Mesothelial cell of epicardium (in vitro differentiated cells): ENCODE results near the gene CST8. TPM values are rescaled to one million over a fixed set of nuclear protein-coding genes. Genes with fewer than 3 reads are reported as not detected.

Experiments
- DNase-seq, 2 experiments: peaks; one replicate each; pipeline ENCODE4 v3.0.0; 2021; ENCODE audit warnings: low spot score in 2 of 2; ENCODE audit not compliant: unreplicated experiment in 2 of 2
- H3K27ac Mint-ChIP-seq: 2 replicates; pipeline ENCODE4 v1.8.0; 2021; ENCODE audit warnings: mixed read lengths
- H3K27me3 Mint-ChIP-seq: 2 replicates; pipeline ENCODE4 v1.8.0; 2021; ENCODE audit warnings: low read depth, mixed read lengths
- H3K36me3 Mint-ChIP-seq: 2 replicates; pipeline ENCODE4 v1.8.0; 2021; ENCODE audit warnings: mixed read lengths
- H3K4me1 Mint-ChIP-seq: 2 replicates; pipeline ENCODE4 v1.8.0; 2021; ENCODE audit warnings: mixed read lengths
- H3K4me3 Mint-ChIP-seq: 2 replicates; pipeline ENCODE4 v1.8.0; 2021; ENCODE audit warnings: mild to moderate bottlenecking, moderate library complexity, mixed read lengths
- H3K9me3 Mint-ChIP-seq: 2 replicates; pipeline ENCODE4 v1.8.0; 2021; ENCODE audit warnings: mixed read lengths
- total RNA-seq: library from RNA; stranded (reverse); gene quantifications from 3 replicates; pipeline ENCODE4 v1.2.1, GENCODE V29; 2021
- TF ChIP-seq, protein P1 (sequence below): fragments of 200-600 bp; sonication (generic); IDR thresholded peaks from one replicate; pipeline ENCODE4 v1.5.0; 2021; ENCODE audit warnings: antibody characterized with exemption; ENCODE audit not compliant: unreplicated experiment

Gene CST8
- total RNA-seq, 1 donor from 2014 or later = not detected

GRCh38 chr20:23477223-23477622 is 13.7 kb upstream of the CST8 start:
- Mint-ChIP-seq H3K4me3 (no peak overlapping the region), H3K27ac (no peak overlapping the region), H3K9me3 (no peaks in the 10 kb centered on the region), H3K4me1 (peaks cover 9% of the 10 kb centered on the region), H3K36me3 (no peaks in the 10 kb centered on the region), H3K27me3 (no peaks in the 10 kb centered on the region)
- no peak for DNase-seq
- TF ChIP-seq, protein P1, sequence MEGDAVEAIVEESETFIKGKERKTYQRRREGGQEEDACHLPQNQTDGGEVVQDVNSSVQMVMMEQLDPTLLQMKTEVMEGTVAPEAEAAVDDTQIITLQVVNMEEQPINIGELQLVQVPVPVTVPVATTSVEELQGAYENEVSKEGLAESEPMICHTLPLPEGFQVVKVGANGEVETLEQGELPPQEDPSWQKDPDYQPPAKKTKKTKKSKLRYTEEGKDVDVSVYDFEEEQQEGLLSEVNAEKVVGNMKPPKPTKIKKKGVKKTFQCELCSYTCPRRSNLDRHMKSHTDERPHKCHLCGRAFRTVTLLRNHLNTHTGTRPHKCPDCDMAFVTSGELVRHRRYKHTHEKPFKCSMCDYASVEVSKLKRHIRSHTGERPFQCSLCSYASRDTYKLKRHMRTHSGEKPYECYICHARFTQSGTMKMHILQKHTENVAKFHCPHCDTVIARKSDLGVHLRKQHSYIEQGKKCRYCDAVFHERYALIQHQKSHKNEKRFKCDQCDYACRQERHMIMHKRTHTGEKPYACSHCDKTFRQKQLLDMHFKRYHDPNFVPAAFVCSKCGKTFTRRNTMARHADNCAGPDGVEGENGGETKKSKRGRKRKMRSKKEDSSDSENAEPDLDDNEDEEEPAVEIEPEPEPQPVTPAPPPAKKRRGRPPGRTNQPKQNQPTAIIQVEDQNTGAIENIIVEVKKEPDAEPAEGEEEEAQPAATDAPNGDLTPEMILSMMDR = no peak

DNA sequence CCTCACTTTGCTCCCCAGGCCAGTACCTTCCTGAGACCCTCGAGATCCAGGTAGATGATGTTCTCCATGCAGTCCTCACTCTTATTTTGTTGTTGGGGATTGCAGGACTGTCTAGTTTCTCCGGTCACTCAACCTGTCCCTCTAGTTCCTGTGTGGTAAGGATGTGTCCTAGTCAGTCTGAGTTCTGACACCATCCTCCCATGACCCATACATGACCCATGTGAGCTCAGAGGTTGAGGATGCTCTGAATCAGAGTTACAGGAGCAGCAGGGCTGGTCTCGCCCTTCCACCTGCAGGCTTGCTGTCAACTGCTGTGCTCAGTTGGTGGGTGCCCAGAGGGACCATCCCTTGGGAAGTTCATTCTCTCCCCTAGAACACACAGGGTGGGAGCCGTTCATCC is 11.9 kb upstream of the CST8 start:
- H3K27me3 Mint-ChIP-seq = no peaks in the 10 kb centered on the region
- TF ChIP-seq, protein P1 = no peak
- H3K9me3 Mint-ChIP-seq = no peaks in the 10 kb centered on the region
- H3K36me3 Mint-ChIP-seq = no peaks in the 10 kb centered on the region
- H3K4me1 Mint-ChIP-seq = peaks cover 7% of the 10 kb centered on the region
- no peak overlapping the region for H3K4me3 Mint-ChIP-seq
- H3K27ac Mint-ChIP-seq = no peak overlapping the region
- no peak for DNase-seq

GRCh38 chr20:23482138-23482537 is 8.8 kb upstream of the CST8 start:
- TF ChIP-seq, protein P1 = no peak
- H3K4me3 Mint-ChIP-seq = no peak overlapping the region
- no peaks in the 10 kb centered on the region for H3K36me3 Mint-ChIP-seq

GRCh38 chr20:23484081-23484480 is 6.8 kb upstream of the CST8 start:
- H3K4me3 Mint-ChIP-seq = no peak overlapping the region
- no peaks in the 10 kb centered on the region for H3K27me3 Mint-ChIP-seq
- H3K9me3 Mint-ChIP-seq = no peaks in the 10 kb centered on the region
- H3K36me3 Mint-ChIP-seq = no peaks in the 10 kb centered on the region
- peak overlapping the region; percentile 18 for H3K27ac Mint-ChIP-seq
- H3K4me1 Mint-ChIP-seq = peaks cover 13% of the 10 kb centered on the region
- TF ChIP-seq, protein P1 = no peak
- no peak for DNase-seq

More at GRCh38 chr20:23482138-23482537, 8.8 kb upstream of the CST8 start:
- Mint-ChIP-seq H3K4me1 (peaks cover 13% of the 10 kb centered on the region), H3K27me3 (no peaks in the 10 kb centered on the region), H3K27ac (no peak overlapping the region), H3K9me3 (no peaks in the 10 kb centered on the region)
- DNase-seq = no peak

GRCh38 chr20:23488470-23488869 is 2.4 kb upstream of the CST8 start:
- DNase-seq = no peak
- H3K27ac Mint-ChIP-seq = no peak overlapping the region
- no peaks in the 10 kb centered on the region for H3K36me3 Mint-ChIP-seq
- H3K4me3 Mint-ChIP-seq = no peak overlapping the region
- TF ChIP-seq, protein P1 = no peak
- no peaks in the 10 kb centered on the region for H3K9me3 Mint-ChIP-seq
- H3K4me1 Mint-ChIP-seq = peaks cover 7% of the 10 kb centered on the region
- no peaks in the 10 kb centered on the region for H3K27me3 Mint-ChIP-seq

DNA sequence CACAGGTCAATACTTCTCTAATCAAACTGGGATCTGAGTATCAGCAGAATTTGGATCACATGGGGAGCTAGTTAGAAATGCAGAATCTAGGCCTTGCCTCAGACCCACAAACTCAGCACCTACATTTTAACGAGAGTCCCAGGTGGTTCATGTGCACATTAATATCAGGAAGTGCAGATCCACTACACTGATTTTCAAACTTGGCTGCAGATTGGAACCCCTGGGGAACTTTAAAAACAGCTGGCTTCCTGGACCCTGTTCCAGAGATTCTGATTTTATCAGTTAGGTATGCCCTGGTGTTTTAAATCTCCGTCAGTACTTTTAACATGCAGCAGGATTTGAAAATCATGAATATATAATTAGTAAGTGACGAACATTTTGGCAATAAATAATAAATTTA is 1.9 kb upstream of the CST8 start:
- DNase-seq = no peak
- no peaks in the 10 kb centered on the region for H3K36me3 Mint-ChIP-seq
- H3K4me3 Mint-ChIP-seq = no peak overlapping the region
- H3K27me3 Mint-ChIP-seq = no peaks in the 10 kb centered on the region
- peaks cover 6% of the 10 kb centered on the region for H3K4me1 Mint-ChIP-seq
- H3K27ac Mint-ChIP-seq = no peak overlapping the region
- H3K9me3 Mint-ChIP-seq = no peaks in the 10 kb centered on the region
- TF ChIP-seq, protein P1 = no peak
